ENCODE measurements around the gene GUCY2C.

GUCY2C gene

GRCh38 chr12:14575585-14575984, 120.8 kb downstream of the GUCY2C start:
- Histone ChIP-seq H3K4me2 (ENCODE audit: low read depth, low read length, poor library complexity, severe bottlenecking) (no peak overlapping the region), H3K9me2 (replicated peaks; ENCODE audit: low read depth, low read length) (no peaks in the 10 kb centered on the region), H3K36me3 (ENCODE audit: insufficient read depth, low read length) (no peaks in the 10 kb centered on the region), H3K4me3 (ENCODE audit: low read length, poor library complexity, severe bottlenecking) (no peak overlapping the region), H3K9me3 (ENCODE audit: insufficient read depth, low read depth, low read length) (no peaks in the 10 kb centered on the region), H3K4me1 (ENCODE audit: insufficient read depth, low read length, poor library complexity, severe bottlenecking) (no peaks in the 10 kb centered on the region), H2AFZ (ENCODE audit: low read length) (no peak overlapping the region), H3F3A (ENCODE audit: low read depth) (no peaks in the 10 kb centered on the region), H3K79me2 (ENCODE audit: insufficient read depth, low read length) (no peaks in the 10 kb centered on the region), H3K27me3 (ENCODE audit: insufficient read depth, low read length, poor library complexity, severe bottlenecking) (peaks cover 5% of the 10 kb centered on the region), H3K9ac (ENCODE audit: low read depth, low read length, poor library complexity, severe bottlenecking) (no peak overlapping the region), H4K20me1 (ENCODE audit: insufficient read depth, low read length, poor library complexity, severe bottlenecking) (no peaks in the 10 kb centered on the region)
- TF ChIP-seq CTCF (conservative IDR thresholded peaks at IDR 0.05; ENCODE audit: low read length) (no peak), EZH2phosphoT487 (IDR thresholded peaks at IDR 0.05; ENCODE audit: borderline replicate concordance) (no peak)

GRCh38 chr12:14573118-14573517, 123.3 kb downstream of the GUCY2C start:
- Histone ChIP-seq H3K4me3 (ENCODE audit: low read length, poor library complexity, severe bottlenecking) (no peak overlapping the region), H3K79me2 (ENCODE audit: insufficient read depth, low read length) (no peaks in the 10 kb centered on the region), H3K9me3 (ENCODE audit: insufficient read depth, low read depth, low read length) (no peaks in the 10 kb centered on the region), H3K9me2 (replicated peaks; ENCODE audit: low read depth, low read length) (no peaks in the 10 kb centered on the region), H3K27me3 (ENCODE audit: insufficient read depth, low read length, poor library complexity, severe bottlenecking) (peaks cover 5% of the 10 kb centered on the region), H2AFZ (ENCODE audit: low read length) (no peak overlapping the region), H3K4me1 (ENCODE audit: insufficient read depth, low read length, poor library complexity, severe bottlenecking) (no peaks in the 10 kb centered on the region), H3K9ac (ENCODE audit: low read depth, low read length, poor library complexity, severe bottlenecking) (no peak overlapping the region), H3K36me3 (ENCODE audit: insufficient read depth, low read length) (no peaks in the 10 kb centered on the region), H3F3A (ENCODE audit: low read depth) (no peaks in the 10 kb centered on the region), H3K4me2 (ENCODE audit: low read depth, low read length, poor library complexity, severe bottlenecking) (no peak overlapping the region), H4K20me1 (ENCODE audit: insufficient read depth, low read length, poor library complexity, severe bottlenecking) (no peaks in the 10 kb centered on the region)
- no peak for TF ChIP-seq EZH2phosphoT487 (IDR thresholded peaks at IDR 0.05; ENCODE audit: borderline replicate concordance)

- Histone ChIP-seq H3K9me3 (ENCODE audit: insufficient read depth, low read depth, low read length) (no peaks in the 10 kb centered on the region), H3K79me2 (ENCODE audit: insufficient read depth, low read length) (no peaks in the 10 kb centered on the region), H3K4me1 (ENCODE audit: insufficient read depth, low read length, poor library complexity, severe bottlenecking) (no peaks in the 10 kb centered on the region), H3K9ac (ENCODE audit: low read depth, low read length, poor library complexity, severe bottlenecking) (no peak overlapping the region), H3K27me3 (ENCODE audit: insufficient read depth, low read length, poor library complexity, severe bottlenecking) (peaks cover 5% of the 10 kb centered on the region), H2AFZ (ENCODE audit: low read length) (no peak overlapping the region), H3F3A (ENCODE audit: low read depth) (no peaks in the 10 kb centered on the region), H3K36me3 (ENCODE audit: insufficient read depth, low read length) (no peaks in the 10 kb centered on the region), H3K9me2 (replicated peaks; ENCODE audit: low read depth, low read length) (no peaks in the 10 kb centered on the region), H3K4me2 (ENCODE audit: low read depth, low read length, poor library complexity, severe bottlenecking) (no peak overlapping the region), H3K4me3 (ENCODE audit: low read length, poor library complexity, severe bottlenecking) (no peak overlapping the region), H4K20me1 (ENCODE audit: insufficient read depth, low read length, poor library complexity, severe bottlenecking) (no peaks in the 10 kb centered on the region)
- no peak for TF ChIP-seq EZH2phosphoT487 (IDR thresholded peaks at IDR 0.05; ENCODE audit: borderline replicate concordance)
- peak; percentile 27 for TF ChIP-seq CTCF (conservative IDR thresholded peaks at IDR 0.05; ENCODE audit: low read length)
Measured at GRCh38 chr12:14572401-14572800, 124.0 kb downstream of the GUCY2C start.

GRCh38 chr12:14571779-14572178, 124.6 kb downstream of the GUCY2C start:
- Histone ChIP-seq H3K9ac (ENCODE audit: low read depth, low read length, poor library complexity, severe bottlenecking) (no peak overlapping the region), H3K36me3 (ENCODE audit: insufficient read depth, low read length) (no peaks in the 10 kb centered on the region), H2AFZ (ENCODE audit: low read length) (no peak overlapping the region), H3K9me3 (ENCODE audit: insufficient read depth, low read depth, low read length) (no peaks in the 10 kb centered on the region), H3K4me3 (ENCODE audit: low read length, poor library complexity, severe bottlenecking) (no peak overlapping the region), H3F3A (ENCODE audit: low read depth) (no peaks in the 10 kb centered on the region), H3K9me2 (replicated peaks; ENCODE audit: low read depth, low read length) (no peaks in the 10 kb centered on the region), H3K4me1 (ENCODE audit: insufficient read depth, low read length, poor library complexity, severe bottlenecking) (no peaks in the 10 kb centered on the region), H4K20me1 (ENCODE audit: insufficient read depth, low read length, poor library complexity, severe bottlenecking) (no peaks in the 10 kb centered on the region), H3K79me2 (ENCODE audit: insufficient read depth, low read length) (no peaks in the 10 kb centered on the region), H3K4me2 (ENCODE audit: low read depth, low read length, poor library complexity, severe bottlenecking) (no peak overlapping the region), H3K27me3 (ENCODE audit: insufficient read depth, low read length, poor library complexity, severe bottlenecking) (peaks cover 5% of the 10 kb centered on the region)
- TF ChIP-seq EZH2phosphoT487 (IDR thresholded peaks at IDR 0.05; ENCODE audit: borderline replicate concordance), result no peak
- no peak for TF ChIP-seq CTCF (conservative IDR thresholded peaks at IDR 0.05; ENCODE audit: low read length)
